DND-41 (cell line): Measurements from ENCODE around the gene MCF2L.

ENCODE experiments used
- EZH2 ChIP-seq: IDR thresholded peaks from 3 replicates; pipeline ENCODE4 v1.6.1; 2012; ENCODE audit warnings: borderline replicate concordance, low read depth, mild to moderate bottlenecking, moderate library complexity, low read length, inconsistent platforms; ENCODE audit not compliant: severe bottlenecking
- TF ChIP-seq, protein P1 (sequence below): IDR thresholded peaks from 2 replicates; pipeline ENCODE4 v1.5.1; 2012; ENCODE audit warnings: borderline replicate concordance, low read length, moderate library complexity, mild to moderate bottlenecking; ENCODE audit not compliant: poor library complexity, severe bottlenecking; ENCODE audit errors: extremely low read depth

DNA sequence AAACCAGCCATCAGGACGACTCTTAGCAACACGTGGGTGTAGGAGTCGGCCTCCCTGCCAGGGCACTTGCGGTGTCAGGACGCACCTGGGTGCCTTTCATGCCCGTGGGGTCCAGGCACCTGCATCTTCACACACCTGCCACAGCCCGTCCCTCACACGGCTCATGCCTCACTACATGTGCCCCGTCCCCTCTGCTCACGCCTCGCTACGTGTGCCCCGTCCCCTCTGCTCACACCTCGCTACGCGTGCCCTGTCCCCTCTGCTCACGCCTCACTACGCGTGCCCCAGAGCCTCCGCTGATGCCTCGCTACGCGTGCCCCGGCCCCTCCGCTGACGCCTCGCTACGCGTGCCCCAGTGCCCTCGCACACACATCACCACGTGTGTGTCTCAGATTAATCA is 78.6 kb downstream of the MCF2L start:
- TF ChIP-seq, protein P1, sequence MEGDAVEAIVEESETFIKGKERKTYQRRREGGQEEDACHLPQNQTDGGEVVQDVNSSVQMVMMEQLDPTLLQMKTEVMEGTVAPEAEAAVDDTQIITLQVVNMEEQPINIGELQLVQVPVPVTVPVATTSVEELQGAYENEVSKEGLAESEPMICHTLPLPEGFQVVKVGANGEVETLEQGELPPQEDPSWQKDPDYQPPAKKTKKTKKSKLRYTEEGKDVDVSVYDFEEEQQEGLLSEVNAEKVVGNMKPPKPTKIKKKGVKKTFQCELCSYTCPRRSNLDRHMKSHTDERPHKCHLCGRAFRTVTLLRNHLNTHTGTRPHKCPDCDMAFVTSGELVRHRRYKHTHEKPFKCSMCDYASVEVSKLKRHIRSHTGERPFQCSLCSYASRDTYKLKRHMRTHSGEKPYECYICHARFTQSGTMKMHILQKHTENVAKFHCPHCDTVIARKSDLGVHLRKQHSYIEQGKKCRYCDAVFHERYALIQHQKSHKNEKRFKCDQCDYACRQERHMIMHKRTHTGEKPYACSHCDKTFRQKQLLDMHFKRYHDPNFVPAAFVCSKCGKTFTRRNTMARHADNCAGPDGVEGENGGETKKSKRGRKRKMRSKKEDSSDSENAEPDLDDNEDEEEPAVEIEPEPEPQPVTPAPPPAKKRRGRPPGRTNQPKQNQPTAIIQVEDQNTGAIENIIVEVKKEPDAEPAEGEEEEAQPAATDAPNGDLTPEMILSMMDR: no peak
- TF ChIP-seq EZH2: no peak
